Progenitor cell of endocrine pancreas (in vitro differentiated cells): ENCODE measurements around the gene CALML5. TPM values are rescaled to one million over a fixed set of nuclear protein-coding genes. Genes with fewer than 3 reads are reported as not detected.

Source experiments
- DNase-seq: peaks from one replicate; pipeline ENCODE4 v3.0.0; 2021; ENCODE audit warnings: low spot score; ENCODE audit not compliant: unreplicated experiment
- H3K27ac Mint-ChIP-seq: 2 replicates; pipeline ENCODE4 v1.8.0; 2021; ENCODE audit warnings: mild to moderate bottlenecking, moderate library complexity, mixed read lengths
- H3K27me3 Mint-ChIP-seq: 2 replicates; pipeline ENCODE4 v1.8.0; 2021; ENCODE audit warnings: mixed read lengths
- H3K36me3 Mint-ChIP-seq: 2 replicates; pipeline ENCODE4 v1.8.0; 2022; ENCODE audit warnings: mixed read lengths; ENCODE audit not compliant: insufficient read depth
- H3K4me1 Mint-ChIP-seq: 2 replicates; pipeline ENCODE4 v1.8.0; 2021; ENCODE audit warnings: low read depth, mixed read lengths
- H3K4me3 Mint-ChIP-seq: 2 replicates; pipeline ENCODE4 v1.8.0; 2021; ENCODE audit warnings: low read depth, mild to moderate bottlenecking, moderate library complexity, mixed read lengths
- H3K9me3 Mint-ChIP-seq: 2 replicates; pipeline ENCODE4 v1.8.0; 2021; ENCODE audit warnings: low read depth, mixed read lengths
- CTCF ChIP-seq: fragments of 200-600 bp; sonication (generic); IDR thresholded peaks from one replicate; pipeline ENCODE4 v1.5.0; 2021; ENCODE audit warnings: antibody characterized with exemption, mild to moderate bottlenecking; ENCODE audit not compliant: unreplicated experiment
- long read RNA-seq: library from polyadenylated mRNA; unstranded; transcript quantifications from one replicate; pipeline ENCODE4 v2.0.0, GENCODE V29; 2020
- total RNA-seq: library from RNA; stranded (reverse); gene quantifications from 2 replicates; pipeline ENCODE4 v1.2.1, GENCODE V29; 2021

CALML5 gene
- total RNA-seq = not detected in 2 replicates
- long read RNA-seq = 0 reads

- Mint-ChIP-seq H3K4me1 (peaks cover 32% of the 10 kb centered on the region), H3K27me3 (peaks cover 10% of the 10 kb centered on the region), H3K4me3 (no peak within 1 kb of the TSS), H3K9me3 (no peaks in the 10 kb centered on the region), H3K36me3 (no peaks in the 10 kb centered on the region), H3K27ac (no peak within 1 kb of the TSS)
- TF ChIP-seq CTCF = no peak
- no peak for DNase-seq
Measured at GRCh38 chr10:5499493-5500140, at the start of gene CALML5. Gene CALML5, minus strand, starts transcription at chr10:5499570. Its CDS starts 132 bp downstream, at chr10:5499438.

- Mint-ChIP-seq H3K4me1 (peaks cover 18% of the 10 kb centered on the region), H3K9me3 (peaks cover 3% of the 10 kb centered on the region), H3K27me3 (peaks cover 5% of the 10 kb centered on the region), H3K36me3 (peaks cover 2% of the 10 kb centered on the region), H3K27ac (no peak overlapping the region), H3K4me3 (no peak overlapping the region)
- no peak for DNase-seq
- TF ChIP-seq CTCF = no peak
Measured at GRCh38 chr10:5547931-5548660, 48.7 kb upstream of the CALML5 start.

GRCh38 chr10:5547681-5547930, 48.2 kb upstream of the CALML5 start:
- H3K27me3 Mint-ChIP-seq = peaks cover 3% of the 10 kb centered on the region
- peaks cover 7% of the 10 kb centered on the region for H3K9me3 Mint-ChIP-seq
- H3K27ac Mint-ChIP-seq = no peak overlapping the region
- H3K4me1 Mint-ChIP-seq = peaks cover 17% of the 10 kb centered on the region
- DNase-seq = no peak
- peaks cover 2% of the 10 kb centered on the region for H3K36me3 Mint-ChIP-seq
- no peak overlapping the region for H3K4me3 Mint-ChIP-seq
- no peak for TF ChIP-seq CTCF

GRCh38 chr10:5546891-5547680, 47.7 kb upstream of the CALML5 start:
- no peaks in the 10 kb centered on the region for H3K27me3 Mint-ChIP-seq
- peaks cover 2% of the 10 kb centered on the region for H3K36me3 Mint-ChIP-seq
- no peak overlapping the region for H3K27ac Mint-ChIP-seq
- H3K9me3 Mint-ChIP-seq = peaks cover 9% of the 10 kb centered on the region
- H3K4me1 Mint-ChIP-seq = peaks cover 12% of the 10 kb centered on the region
- TF ChIP-seq CTCF = no peak
- no peak overlapping the region for H3K4me3 Mint-ChIP-seq
- no peak for DNase-seq
